Activated CD4-positive, alpha-beta T cell treated with anti-CD3 and anti-CD28 coated beads, Interleukin-2, amount 50 U/mL, for 1 hour (primary cell): Measurements from ENCODE around the gene MYRF.

Source experiments
- DNase-seq: peaks from one replicate; pipeline ENCODE4 v3.0.0-alpha.2; 2020

MYRF gene

DNA sequence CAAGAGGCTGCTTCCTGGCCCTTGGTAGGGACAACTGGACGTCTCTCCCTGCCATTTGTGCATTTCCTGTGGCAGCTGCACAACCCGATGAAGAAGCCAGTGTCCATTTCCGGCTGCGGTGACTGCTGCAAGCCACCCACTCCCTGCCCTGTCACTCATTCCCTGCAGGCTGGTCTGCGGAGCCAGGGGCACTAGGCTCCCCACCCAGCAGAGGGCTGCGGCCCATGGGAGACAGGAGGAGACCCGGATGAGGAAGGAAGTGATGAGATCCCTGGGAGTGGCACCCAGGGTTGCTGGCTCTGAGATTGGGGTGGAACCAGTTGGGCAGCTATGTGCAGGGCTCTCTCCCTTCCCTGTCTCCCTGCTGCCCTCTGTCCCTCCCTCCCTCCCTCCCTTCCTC is 10.0 kb upstream of the MYRF start:
- no peak for DNase-seq

DNA sequence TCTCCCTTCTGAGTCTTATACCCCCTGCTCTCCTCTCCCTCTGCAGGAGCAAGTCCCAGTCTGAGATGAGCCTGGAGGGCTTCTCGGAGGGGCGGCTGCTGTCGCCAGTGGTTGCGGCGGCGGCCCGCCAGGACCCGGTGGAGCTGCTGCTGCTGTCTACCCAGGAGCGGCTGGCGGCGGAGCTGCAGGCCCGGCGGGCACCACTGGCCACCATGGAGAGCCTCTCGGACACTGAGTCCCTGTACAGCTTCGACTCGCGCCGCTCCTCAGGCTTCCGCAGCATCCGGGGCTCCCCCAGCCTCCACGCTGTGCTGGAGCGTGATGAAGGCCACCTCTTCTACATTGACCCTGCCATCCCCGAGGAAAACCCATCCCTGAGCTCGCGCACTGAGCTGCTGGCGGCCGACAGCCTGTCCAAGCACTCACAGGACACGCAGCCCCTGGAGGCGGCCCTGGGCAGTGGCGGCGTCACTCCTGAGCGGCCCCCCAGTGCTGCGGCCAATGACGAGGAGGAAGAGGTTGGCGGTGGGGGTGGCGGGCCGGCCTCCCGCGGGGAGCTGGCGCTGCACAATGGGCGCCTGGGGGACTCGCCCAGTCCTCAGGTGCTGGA is 8.8 kb upstream of the MYRF start:
- DNase-seq, result no peak

- no peak for DNase-seq
These were observed 8.3 kb upstream of the MYRF start for GRCh38 chr11:61744181-61744580.

GRCh38 chr11:61744609-61745156 is 7.8 kb upstream of the MYRF start:
- no peak for DNase-seq

- DNase-seq, result no peak
These were observed 6.5 kb upstream of the MYRF start for GRCh38 chr11:61745781-61746441.

GRCh38 chr11:61746442-61747191 is 5.8 kb upstream of the MYRF start:
- DNase-seq, result no peak

DNA sequence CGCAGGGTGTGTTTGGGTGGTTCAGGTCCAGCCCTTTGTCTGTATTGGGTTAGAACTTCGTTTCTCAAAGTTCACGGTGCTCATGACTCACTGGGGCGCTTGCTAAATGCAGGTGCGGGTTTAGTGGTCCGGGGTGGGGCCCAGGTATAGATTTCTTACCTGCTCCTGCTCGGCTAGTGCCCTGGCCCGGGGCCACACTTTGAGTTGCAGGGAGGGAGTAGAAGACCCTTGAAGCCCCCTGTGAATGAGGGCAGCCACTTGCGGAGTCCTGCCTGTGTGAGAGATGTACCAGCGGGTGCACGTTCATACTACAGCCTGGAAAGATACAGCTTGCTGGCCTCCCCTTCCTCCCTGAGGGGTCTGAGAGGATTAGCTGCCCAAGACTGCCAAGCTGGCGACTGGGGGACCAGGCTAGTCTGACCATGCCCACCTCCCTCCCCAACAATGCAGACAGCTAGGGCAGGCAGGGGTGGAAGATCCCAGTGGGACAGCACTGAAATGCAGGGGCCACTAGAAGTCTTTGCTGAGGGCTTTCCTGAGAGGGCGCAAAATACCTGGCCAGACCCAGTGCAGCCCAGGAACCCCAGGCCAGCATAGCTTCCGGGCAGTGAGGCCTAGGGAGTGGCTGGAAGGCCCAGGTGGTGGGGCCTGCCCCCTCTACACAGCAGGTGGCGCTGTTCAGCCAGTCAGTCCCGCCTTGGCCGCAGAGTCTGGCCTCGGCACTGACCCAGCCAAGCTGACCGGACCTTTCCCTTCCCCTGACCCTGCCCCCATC is 5.1 kb upstream of the MYRF start:
- peak; percentile 31 for DNase-seq

- DNase-seq, result no peak
These were observed 4.5 kb upstream of the MYRF start for GRCh38 chr11:61747967-61748285.

GRCh38 chr11:61749591-61750217 is 2.7 kb upstream of the MYRF start:
- no peak for DNase-seq

DNA sequence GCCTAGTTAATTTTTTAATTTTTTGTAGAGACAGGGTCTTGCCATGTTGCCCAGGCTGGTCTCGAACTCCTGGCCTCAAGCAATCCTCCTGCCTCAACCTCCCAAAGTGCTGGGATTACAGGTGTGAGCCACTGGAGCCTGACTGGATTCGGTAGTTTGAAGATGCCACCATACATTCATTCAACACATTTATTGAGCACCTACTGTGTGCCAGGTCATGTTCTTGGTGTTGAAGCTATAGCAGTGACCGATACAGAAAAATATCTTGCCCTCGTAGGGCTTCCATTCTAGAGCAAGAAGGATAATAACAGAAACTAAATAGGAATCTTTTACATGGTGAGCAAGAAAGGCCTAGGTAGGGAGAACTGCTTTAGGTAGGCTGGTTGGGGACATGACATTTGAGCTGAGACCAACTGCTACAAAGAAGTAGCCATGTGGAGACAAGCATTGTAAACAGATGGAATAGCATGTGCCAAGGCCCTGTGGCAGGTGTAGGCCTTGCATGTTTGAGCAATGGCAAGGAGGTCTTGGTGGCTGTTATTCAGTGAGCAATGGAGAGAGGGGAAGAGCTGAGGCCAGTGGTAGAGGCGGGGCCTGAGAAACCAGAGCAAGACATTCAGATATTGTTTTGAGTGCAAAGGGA is 1.7 kb upstream of the MYRF start:
- no peak for DNase-seq

DNA sequence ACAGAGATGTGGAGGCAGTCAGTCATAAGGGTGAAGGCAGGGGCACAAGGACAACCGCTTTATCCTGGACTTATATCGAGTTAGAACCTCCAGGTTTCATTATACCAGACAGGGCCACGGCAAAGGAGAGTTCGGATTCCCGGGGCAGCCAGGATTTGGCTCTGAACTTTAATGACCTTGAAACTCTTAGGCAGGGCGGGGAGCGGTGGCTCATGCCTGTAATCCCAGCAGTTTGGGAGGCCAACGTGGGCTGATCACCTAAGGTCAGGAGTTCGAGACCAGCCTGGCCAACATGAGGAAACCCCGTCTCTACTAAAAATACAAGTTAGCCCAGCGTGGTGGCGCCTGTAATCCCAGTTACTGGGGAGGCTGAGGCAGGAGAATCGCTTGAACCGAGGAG is 1.1 kb upstream of the MYRF start:
- no peak for DNase-seq

GRCh38 chr11:61752925-61753521 is 587 bp downstream of the MYRF start:
- no peak for DNase-seq

- DNase-seq, result no peak
These were observed 1.2 kb downstream of the MYRF start for GRCh38 chr11:61753672-61754071.

GRCh38 chr11:61754534-61755482 is 2.4 kb downstream of the MYRF start:
- DNase-seq, result no peak

DNA sequence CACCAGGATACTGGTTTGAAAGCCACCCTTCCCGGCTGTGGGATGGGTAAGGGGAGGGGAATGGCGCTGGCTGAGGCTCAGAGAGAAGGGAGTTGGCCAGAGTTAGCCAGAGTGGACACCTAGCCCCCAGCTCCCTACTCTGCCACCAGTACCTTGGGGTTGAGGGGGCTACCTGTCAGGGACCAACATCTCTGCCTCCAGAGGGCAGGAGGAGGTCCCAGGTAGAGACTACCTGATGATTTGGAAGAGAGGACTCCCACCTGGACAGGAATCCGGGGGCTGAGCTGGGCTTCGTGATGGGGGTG is 3.7 kb downstream of the MYRF start:
- no peak for DNase-seq

GRCh38 chr11:61756452-61757212 is 4.2 kb downstream of the MYRF start:
- DNase-seq, result no peak

- DNase-seq, result no peak
These were observed 4.9 kb downstream of the MYRF start for GRCh38 chr11:61757213-61757862.

- DNase-seq, result no peak
These were observed 8.5 kb downstream of the MYRF start for GRCh38 chr11:61760946-61761345.

GRCh38 chr11:61761440-61762222 is 9.2 kb downstream of the MYRF start:
- no peak for DNase-seq
